SK-N-SH (cell line): ENCODE results near the gene PTPRK. TPM values are rescaled to one million over a fixed set of nuclear protein-coding genes. Genes with fewer than 3 reads are reported as not detected.

Experiments used
- CTCF ChIA-PET: fragments of 300-600, 350-600 bp; formaldehyde crosslinking; extraction: SDS; loops from one replicate; lab custom pipeline; 2021; lab: Yijun Ruan, JAX
- POLR2A ChIA-PET: fragments of 350-600 bp; sonication (Branson Sonifier 250); formaldehyde crosslinking; extraction: SDS; loops from one replicate; lab custom pipeline; 2020; ENCODE audit warnings: antibody characterized with exemption, inconsistent platforms; lab: Yijun Ruan, JAX
- DNase-seq: peaks from one replicate; pipeline ENCODE4 v3.0.0; 2012
- H2AFZ ChIP-seq: fragments of 200-600 bp; sonication (generic); 2 replicates; pipeline ENCODE4 v1.8.1; 2016; ENCODE audit warnings: antibody characterized with exemption, mild to moderate bottlenecking, low read depth
- H3F3A ChIP-seq: fragments of 200-600 bp; sonication (generic); replicated peaks from 2 replicates; pipeline ENCODE3; 2016; ENCODE audit warnings: antibody characterized with exemption, mild to moderate bottlenecking; ENCODE audit not compliant: insufficient read depth
- H3K27ac ChIP-seq, 2 experiments: fragments of 200-500 bp in 1 of 2; fragments of 200-600 bp in 1 of 2; sonication (Bioruptor generic) in 1 of 2; sonication (generic), shearing (Covaris generic) in 1 of 2; 2 replicates each; pipeline versions ENCODE4 v1.5.1 to v1.6.1; 2014 to 2016; ENCODE audit warnings: low read depth in 2 of 2, inconsistent platforms in 1 of 2, low read length in 1 of 2, mild to moderate bottlenecking in 1 of 2, mixed read lengths in 1 of 2
- H3K27me3 ChIP-seq: fragments of 200-600 bp; sonication (generic), shearing (Covaris generic); 2 replicates; pipeline ENCODE4 v1.6.1; 2016; ENCODE audit warnings: mixed run types; ENCODE audit not compliant: insufficient read depth
- H3K36me3 ChIP-seq, 2 experiments: fragments of 200-500 bp in 1 of 2; fragments of 200-600 bp in 1 of 2; sonication (Bioruptor generic) in 1 of 2; sonication (generic) in 1 of 2; replicated peaks in 1 of 2; 2 replicates each; pipeline versions ENCODE3 to v1.5.1; 2014 to 2016; ENCODE audit warnings: low read length in 1 of 2, mild to moderate bottlenecking in 1 of 2; ENCODE audit not compliant: insufficient read depth in 2 of 2, control insufficient read depth in 1 of 2
- H3K4me1 ChIP-seq, 2 experiments: fragments of 200-500 bp in 1 of 2; fragments of 200-600 bp in 1 of 2; sonication (Bioruptor generic) in 1 of 2; sonication (generic), shearing (Covaris generic) in 1 of 2; 2 replicates each; pipeline versions ENCODE4 v1.5.1 to v1.6.1; 2014 to 2016; ENCODE audit warnings: low read depth in 1 of 2, low read length in 1 of 2, mixed run types in 1 of 2; ENCODE audit not compliant: insufficient read depth in 2 of 2, control insufficient read depth in 1 of 2
- H3K4me2 ChIP-seq: fragments of 200-600 bp; sonication (generic), shearing (Covaris generic); 2 replicates; pipeline ENCODE4 v1.6.1; 2017; ENCODE audit warnings: mixed run types
- H3K4me3 ChIP-seq, 2 experiments: fragments of 200-500 bp in 1 of 2; fragments of 200-600 bp in 1 of 2; sonication (Bioruptor generic) in 1 of 2; sonication (generic), shearing (Covaris generic) in 1 of 2; 2 replicates each; pipeline versions ENCODE4 v1.5.1 to v1.8.1; 2014 to 2016; ENCODE audit warnings: low read depth in 2 of 2, inconsistent platforms in 1 of 2, low read length in 1 of 2, mild to moderate bottlenecking in 1 of 2, mixed read lengths in 1 of 2, moderate library complexity in 1 of 2
- H3K79me2 ChIP-seq: fragments of 200-600 bp; sonication (generic); 2 replicates; pipeline ENCODE4 v1.8.1; 2017; ENCODE audit warnings: mild to moderate bottlenecking; ENCODE audit not compliant: insufficient read depth
- H3K9ac ChIP-seq: fragments of 200-600 bp; sonication (generic); 2 replicates; pipeline ENCODE4 v1.6.1; 2017; ENCODE audit warnings: mixed run types
- H3K9me2 ChIP-seq: fragments of 200-600 bp; sonication (generic); 2 replicates; pipeline ENCODE4 v1.6.1; 2017; ENCODE audit warnings: mixed run types
- H3K9me3 ChIP-seq: fragments of 200-600 bp; sonication (generic); 2 replicates; pipeline ENCODE4 v1.6.1; 2017; ENCODE audit warnings: mixed run types, mild to moderate bottlenecking, moderate library complexity
- H4K20me1 ChIP-seq: fragments of 200-600 bp; sonication (generic); 2 replicates; pipeline ENCODE4 v1.6.1; 2017; ENCODE audit warnings: mild to moderate bottlenecking, mixed run types; ENCODE audit not compliant: insufficient read depth
- ELF1 ChIP-seq: IDR thresholded peaks from 2 replicates; pipeline ENCODE4 v1.4.0; 2012
- EP300 ChIP-seq, 2 experiments: IDR thresholded peaks; 2 replicates each; pipeline versions ENCODE4 v1.4.0 to v1.6.1; 2012; ENCODE audit warnings: borderline replicate concordance in 1 of 2, low read depth in 1 of 2, low read length in 1 of 2
- FOSL2 ChIP-seq: IDR thresholded peaks from 2 replicates; pipeline ENCODE4 v1.4.0; 2012; ENCODE audit warnings: low read depth, mild to moderate bottlenecking, moderate library complexity, borderline replicate concordance
- GATA2 ChIP-seq: sonication (generic); formaldehyde crosslinking; IDR thresholded peaks from 2 replicates; pipeline ENCODE4 v1.5.0; 2020; ENCODE audit warnings: mild to moderate bottlenecking, missing genetic modification reagents
- NFIC ChIP-seq: IDR thresholded peaks from 2 replicates; pipeline ENCODE4 v1.4.0; 2012; ENCODE audit warnings: borderline replicate concordance
- RAD21 ChIP-seq: IDR thresholded peaks from 2 replicates; pipeline ENCODE4 v1.6.1; 2012; ENCODE audit warnings: mild to moderate bottlenecking, low read length
- RFX5 ChIP-seq: IDR thresholded peaks from 2 replicates; pipeline ENCODE4 v1.6.1; 2012; ENCODE audit warnings: mild to moderate bottlenecking, improper control_type of control experiment, low read length
- RXRA ChIP-seq: IDR thresholded peaks from 2 replicates; pipeline ENCODE4 v1.4.0; 2012; ENCODE audit warnings: low read depth, mild to moderate bottlenecking, borderline replicate concordance
- SIN3A ChIP-seq: IDR thresholded peaks from 2 replicates; pipeline ENCODE4 v1.6.1; 2012; ENCODE audit warnings: low read depth, mild to moderate bottlenecking, low read length, moderate library complexity, borderline replicate concordance
- TEAD4 ChIP-seq: IDR thresholded peaks from 2 replicates; pipeline ENCODE4 v1.4.0; 2012; ENCODE audit warnings: mild to moderate bottlenecking, borderline replicate concordance; ENCODE audit not compliant: insufficient read depth
- WGBS: methylation state at CpG from one replicate; pipeline ENCODE4 v1.1.6; 2017; ENCODE audit warnings: low lambda C conversion rate; 5-methylcytosine and 5-hydroxymethylcytosine counted together
- polyA plus RNA-seq, 3 experiments: library from polyadenylated mRNA; depleted of rRNA; stranded (reverse); fragments of >200 nt; gene quantifications; 2 replicates each; pipeline ENCODE4 v1.2.3, GENCODE V29; 2012
- TF ChIP-seq, protein P1 (sequence below): fragments of 150-350 bp; IDR thresholded peaks from 2 replicates; pipeline ENCODE4 v1.6.1; 2017; ENCODE audit warnings: antibody characterized with exemption, low read length, low read depth, borderline replicate concordance
- TF ChIP-seq, protein P2 (sequence below): fragments of 150-350 bp; IDR thresholded peaks from 2 replicates; pipeline ENCODE4 v1.6.1; 2016; ENCODE audit warnings: mild to moderate bottlenecking, low read depth, low read length
- TF ChIP-seq, protein P3 (sequence below): IDR thresholded peaks from 2 replicates; pipeline ENCODE4 v1.4.0; 2012; ENCODE audit warnings: low read depth, borderline replicate concordance

Gene PTPRK
- polyA plus RNA-seq, 1 of the 3 experiments (the other 2 are of a cell fraction) = 9.5 TPM

DNA sequence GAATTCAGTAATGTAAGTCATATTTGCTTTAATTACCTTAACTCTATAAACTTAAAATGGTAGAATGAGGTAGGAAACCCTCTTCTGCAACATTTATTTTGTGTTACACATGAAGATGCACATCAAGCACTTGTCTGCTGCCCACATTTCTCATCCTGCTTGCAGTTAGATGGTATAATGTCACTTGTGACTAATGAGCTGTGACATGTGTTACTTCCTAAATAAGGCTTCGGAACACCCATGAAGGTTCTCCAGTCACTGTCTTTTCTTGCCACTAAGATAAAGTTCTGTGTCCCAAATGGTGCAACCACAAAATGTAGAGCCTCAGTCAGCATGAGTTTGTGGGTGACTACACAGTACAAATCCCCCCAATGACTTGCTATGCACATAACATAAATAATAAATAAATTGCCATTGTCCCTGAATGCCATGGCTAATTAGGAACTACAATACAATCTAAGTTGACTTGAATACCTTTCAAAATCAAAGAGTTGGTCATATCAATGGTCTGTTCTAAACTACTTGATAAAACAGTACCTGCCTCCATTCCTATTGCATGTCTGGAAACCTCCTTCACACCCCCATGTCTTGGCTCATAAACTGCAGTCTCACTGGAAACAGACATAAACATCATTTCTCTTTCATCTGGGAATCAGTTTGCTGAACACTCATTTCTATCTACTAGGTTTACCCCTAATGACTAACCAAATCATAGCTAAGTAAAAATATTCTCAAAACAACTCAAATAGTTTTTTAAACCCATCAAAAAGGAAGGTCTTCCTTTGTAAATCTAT lies 157.2 kb downstream of the PTPRK start:
- Histone ChIP-seq H3K79me2 (peaks cover 28% of the 10 kb centered on the region; the same call in 1 of the 2 replicates), H3K9me2 (no peaks in the 10 kb centered on the region), H3K27ac (no peak overlapping the region), H3K27me3 (no peaks in the 10 kb centered on the region), H3K4me2 (no peak overlapping the region), H2AFZ (no peak overlapping the region), H3K36me3 (no peaks in the 10 kb centered on the region), H3F3A (peaks cover under 1% of the 10 kb centered on the region), H3K9ac (no peak overlapping the region), H3K9me3 (no peaks in the 10 kb centered on the region), H3K4me3 (no peak overlapping the region), H3K4me1 (peaks cover 0 to 12% of the 10 kb centered on the region in 2 experiments; a peak in 1 of 4 replicates), H4K20me1 (no peaks in the 10 kb centered on the region; the same call in 1 of the 2 replicates)
- CTCF ChIA-PET = no interaction called here
- no peak for DNase-seq
- 100% methylated on average over 1 of the region's 1 CpG for WGBS
- POLR2A ChIA-PET = no interaction called here
- TF ChIP-seq ELF1 (no peak), RAD21 (no peak), FOSL2 (no peak), RFX5 (no peak), RXRA (no peak)

DNA sequence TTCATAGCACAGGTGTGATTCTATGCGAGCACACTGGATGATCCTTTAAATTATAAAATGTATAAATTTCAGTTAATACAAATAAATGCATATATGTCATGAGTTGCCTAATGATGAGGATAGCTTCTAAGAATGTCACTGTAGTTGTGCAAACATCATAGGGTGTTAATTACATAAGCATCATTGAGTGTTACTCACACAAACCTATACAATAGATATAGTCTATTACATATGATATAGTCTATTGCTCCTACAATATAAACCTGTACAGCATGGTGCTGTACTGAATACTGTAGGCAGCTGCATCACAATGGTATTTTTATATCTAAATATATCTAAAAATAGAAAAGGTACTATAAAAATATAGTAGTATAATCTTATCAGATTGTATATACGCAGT lies 159.0 kb downstream of the PTPRK start:
- Histone ChIP-seq H2AFZ (no peak overlapping the region), H3K9me3 (no peaks in the 10 kb centered on the region), H3K27me3 (no peaks in the 10 kb centered on the region), H3K9me2 (no peaks in the 10 kb centered on the region), H3K4me3 (no peak overlapping the region), H3K36me3 (no peaks in the 10 kb centered on the region), H3F3A (no peaks in the 10 kb centered on the region), H4K20me1 (no peaks in the 10 kb centered on the region; the same call in 1 of the 2 replicates), H3K79me2 (peaks cover 10% of the 10 kb centered on the region; the same call in 1 of the 2 replicates), H3K4me2 (no peak overlapping the region), H3K9ac (no peak overlapping the region), H3K27ac (no peak overlapping the region), H3K4me1 (peaks cover 0 to 9% of the 10 kb centered on the region in 2 experiments; a peak in 1 of 4 replicates)
- ChIA-PET POLR2A (no interaction called here), CTCF (no interaction called here)
- WGBS = 99% methylated on average over 2 of the region's 2 CpGs
- TF ChIP-seq EP300 (IDR thresholded peaks at IDR 0.05; ENCODE audit: borderline replicate concordance in 1 of 2, low read depth in 1 of 2, low read length in 1 of 2) (no peak), GATA2 (CRISPR knock-in tag) (no peak), NFIC (no peak), ELF1 (no peak), FOSL2 (no peak), SIN3A (no peak), TEAD4 (no peak)
- TF ChIP-seq, protein P1, sequence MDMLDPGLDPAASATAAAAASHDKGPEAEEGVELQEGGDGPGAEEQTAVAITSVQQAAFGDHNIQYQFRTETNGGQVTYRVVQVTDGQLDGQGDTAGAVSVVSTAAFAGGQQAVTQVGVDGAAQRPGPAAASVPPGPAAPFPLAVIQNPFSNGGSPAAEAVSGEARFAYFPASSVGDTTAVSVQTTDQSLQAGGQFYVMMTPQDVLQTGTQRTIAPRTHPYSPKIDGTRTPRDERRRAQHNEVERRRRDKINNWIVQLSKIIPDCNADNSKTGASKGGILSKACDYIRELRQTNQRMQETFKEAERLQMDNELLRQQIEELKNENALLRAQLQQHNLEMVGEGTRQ = no peak
- TF ChIP-seq, protein P2, sequence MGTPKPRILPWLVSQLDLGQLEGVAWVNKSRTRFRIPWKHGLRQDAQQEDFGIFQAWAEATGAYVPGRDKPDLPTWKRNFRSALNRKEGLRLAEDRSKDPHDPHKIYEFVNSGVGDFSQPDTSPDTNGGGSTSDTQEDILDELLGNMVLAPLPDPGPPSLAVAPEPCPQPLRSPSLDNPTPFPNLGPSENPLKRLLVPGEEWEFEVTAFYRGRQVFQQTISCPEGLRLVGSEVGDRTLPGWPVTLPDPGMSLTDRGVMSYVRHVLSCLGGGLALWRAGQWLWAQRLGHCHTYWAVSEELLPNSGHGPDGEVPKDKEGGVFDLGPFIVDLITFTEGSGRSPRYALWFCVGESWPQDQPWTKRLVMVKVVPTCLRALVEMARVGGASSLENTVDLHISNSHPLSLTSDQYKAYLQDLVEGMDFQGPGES = no peak
- TF ChIP-seq, protein P3, sequence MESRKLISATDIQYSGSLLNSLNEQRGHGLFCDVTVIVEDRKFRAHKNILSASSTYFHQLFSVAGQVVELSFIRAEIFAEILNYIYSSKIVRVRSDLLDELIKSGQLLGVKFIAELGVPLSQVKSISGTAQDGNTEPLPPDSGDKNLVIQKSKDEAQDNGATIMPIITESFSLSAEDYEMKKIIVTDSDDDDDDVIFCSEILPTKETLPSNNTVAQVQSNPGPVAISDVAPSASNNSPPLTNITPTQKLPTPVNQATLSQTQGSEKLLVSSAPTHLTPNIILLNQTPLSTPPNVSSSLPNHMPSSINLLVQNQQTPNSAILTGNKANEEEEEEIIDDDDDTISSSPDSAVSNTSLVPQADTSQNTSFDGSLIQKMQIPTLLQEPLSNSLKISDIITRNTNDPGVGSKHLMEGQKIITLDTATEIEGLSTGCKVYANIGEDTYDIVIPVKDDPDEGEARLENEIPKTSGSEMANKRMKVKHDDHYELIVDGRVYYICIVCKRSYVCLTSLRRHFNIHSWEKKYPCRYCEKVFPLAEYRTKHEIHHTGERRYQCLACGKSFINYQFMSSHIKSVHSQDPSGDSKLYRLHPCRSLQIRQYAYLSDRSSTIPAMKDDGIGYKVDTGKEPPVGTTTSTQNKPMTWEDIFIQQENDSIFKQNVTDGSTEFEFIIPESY = no peak
- no peak for DNase-seq
